Stimulated activated CD4-positive, alpha-beta T cell treated with anti-CD3 and anti-CD28 coated beads, Interleukin-4, amount 100 ng/mL, for 1 hour (primary cell): Measurements from ENCODE around the gene PCNX1.
"Not testable (repeated sequence)": the region's sequence is repeated elsewhere in the genome, so short reads cannot be mapped to it uniquely, and the experiment has no call there.

Experiments used
- DNase-seq: peaks from one replicate; pipeline ENCODE4 v3.0.0-alpha.2; 2020

PCNX1 gene

GRCh38 chr14:71022012-71022869 is 115.0 kb downstream of the PCNX1 start:
- DNase-seq, result no peak

GRCh38 chr14:71022939-71023338 is 115.7 kb downstream of the PCNX1 start:
- no peak for DNase-seq

- DNase-seq, result no peak
Measured at GRCh38 chr14:71029236-71029781, 122.0 kb downstream of the PCNX1 start.

GRCh38 chr14:71031000-71031399 is 123.7 kb downstream of the PCNX1 start:
- no peak for DNase-seq

GRCh38 chr14:71036433-71036832 is 129.2 kb downstream of the PCNX1 start:
- DNase-seq, result no peak

- DNase-seq, result no peak
Measured at GRCh38 chr14:71048393-71048792, 141.1 kb downstream of the PCNX1 start.

- no peak for DNase-seq
Measured at GRCh38 chr14:71049435-71050133, 142.3 kb downstream of the PCNX1 start.

GRCh38 chr14:71050227-71050823 is 143.1 kb downstream of the PCNX1 start:
- no peak for DNase-seq

GRCh38 chr14:71054706-71055105 is 147.4 kb downstream of the PCNX1 start:
- DNase-seq, result no peak

GRCh38 chr14:71056168-71056567 is 148.9 kb downstream of the PCNX1 start:
- no peak for DNase-seq

- no peak for DNase-seq
Measured at GRCh38 chr14:71060274-71060673, 153.0 kb downstream of the PCNX1 start.

GRCh38 chr14:71060825-71061455 is 153.7 kb downstream of the PCNX1 start:
- DNase-seq, result no peak

- DNase-seq, result no peak
Measured at GRCh38 chr14:71061458-71061857, 154.2 kb downstream of the PCNX1 start.

- DNase-seq, result no peak
Measured at GRCh38 chr14:71062581-71063303, 155.5 kb downstream of the PCNX1 start.

GRCh38 chr14:71063351-71063750 is 156.1 kb downstream of the PCNX1 start:
- DNase-seq, result no peak

GRCh38 chr14:71064747-71065146 is 157.5 kb downstream of the PCNX1 start:
- not testable (repeated sequence) for DNase-seq

- DNase-seq, result no peak
Measured at GRCh38 chr14:71070169-71070568, 162.9 kb downstream of the PCNX1 start.

GRCh38 chr14:71071042-71071441 is 163.8 kb downstream of the PCNX1 start:
- no peak for DNase-seq

GRCh38 chr14:71076462-71077092 is 169.3 kb downstream of the PCNX1 start:
- DNase-seq, result no peak

- DNase-seq, result no peak
Measured at GRCh38 chr14:71078500-71078899, 171.2 kb downstream of the PCNX1 start.

GRCh38 chr14:71086567-71086966 is 179.3 kb downstream of the PCNX1 start:
- DNase-seq, result no peak

- DNase-seq, result no peak
Measured at GRCh38 chr14:71089971-71090370, 182.7 kb downstream of the PCNX1 start.
